HG02571 (cell line): ENCODE data around the gene PCDHGA5.
"Not testable (repeated sequence)": the region's sequence is repeated elsewhere in the genome, so short reads cannot be mapped to it uniquely, and the experiment has no call there.

ENCODE experiments used
- ATAC-seq: cut with Tn5 transposase; IDR thresholded peaks from one replicate; pipeline ENCODE4 v1.9.1; 2021; ENCODE audit warnings: mild to moderate bottlenecking, moderate library complexity; ENCODE audit not compliant: unreplicated experiment

Gene PCDHGA5

GRCh38 chr5:141349917-141350619 lies 13.9 kb upstream of the PCDHGA5 start, which contains the start of gene PCDHGB1:
Gene PCDHGB1, plus strand, starts transcription at chr5:141350099. Its CDS starts 162 bp downstream, at chr5:141350261.
- ATAC-seq: no peak

- no peak for ATAC-seq
Observed at GRCh38 chr5:141351591-141351990, 12.4 kb upstream of the PCDHGA5 start.

DNA sequence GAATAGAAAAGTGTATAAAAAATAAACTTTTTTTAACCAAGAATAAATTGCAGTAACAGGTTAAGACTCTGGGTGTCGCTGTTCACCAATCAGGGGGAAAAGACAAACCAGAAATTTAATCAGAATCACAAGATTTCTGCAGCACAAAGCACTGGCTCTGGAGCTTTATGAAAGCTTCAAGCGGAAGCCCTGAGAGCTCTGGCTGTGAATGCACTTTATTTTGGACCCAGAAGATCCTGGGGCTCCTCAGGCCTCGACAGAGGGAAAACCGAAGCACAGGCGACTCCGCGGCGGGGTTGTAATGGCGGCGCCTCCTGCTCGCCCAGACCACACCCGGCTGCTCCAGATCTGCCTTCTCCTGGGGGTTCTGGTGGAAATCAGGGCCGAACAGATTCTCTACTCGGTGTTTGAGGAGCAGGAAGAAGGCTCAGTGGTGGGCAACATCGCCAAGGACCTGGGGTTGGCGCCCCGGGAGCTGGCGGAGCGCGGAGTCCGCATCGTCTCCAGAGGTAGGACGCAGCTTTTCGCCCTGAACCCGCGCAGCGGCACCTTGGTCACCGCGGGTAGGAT lies 9.0 kb upstream of the PCDHGA5 start, which contains the start of gene PCDHGA4:
PCDHGA4 (plus strand) TSS at position 122 of the 570 bp plus-strand sequence; CDS start at position 209, 87 bp downstream.
- no peak for ATAC-seq

- ATAC-seq: no peak
Observed at GRCh38 chr5:141355641-141356040, 8.3 kb upstream of the PCDHGA5 start.

DNA sequence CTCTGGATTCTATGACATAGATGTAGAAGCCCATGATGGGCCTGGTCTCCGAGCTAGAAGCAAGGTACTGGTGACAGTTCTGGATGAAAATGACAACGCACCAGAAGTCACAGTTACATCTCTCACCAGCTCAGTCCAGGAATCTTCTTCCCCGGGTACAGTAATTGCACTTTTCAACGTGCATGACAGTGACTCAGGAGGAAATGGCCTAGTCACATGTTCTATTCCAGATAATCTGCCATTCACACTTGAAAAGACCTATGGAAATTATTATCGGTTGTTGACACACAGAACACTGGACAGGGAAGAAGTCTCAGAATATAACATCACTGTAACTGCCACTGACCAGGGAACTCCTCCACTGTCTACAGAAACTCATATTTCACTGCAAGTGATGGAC lies 7.8 kb upstream of the PCDHGA5 start:
- ATAC-seq: no peak

DNA sequence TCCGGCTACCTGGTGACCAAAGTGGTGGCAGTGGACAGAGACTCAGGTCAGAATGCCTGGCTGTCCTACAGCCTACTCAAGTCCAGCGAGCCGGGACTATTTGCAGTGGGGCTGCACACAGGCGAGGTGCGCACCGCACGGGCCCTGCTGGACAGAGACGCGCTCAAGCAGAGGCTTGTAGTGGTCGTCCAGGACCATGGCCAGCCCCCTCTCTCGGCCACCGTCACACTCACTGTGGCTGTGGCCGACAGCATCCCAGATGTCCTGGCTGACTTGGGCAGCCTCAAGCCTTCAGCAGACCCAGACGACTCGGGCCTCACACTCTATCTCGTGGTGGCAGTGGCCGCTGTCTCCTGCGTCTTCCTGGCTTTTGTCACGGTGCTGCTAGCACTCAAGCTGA lies 7.0 kb upstream of the PCDHGA5 start:
- no peak for ATAC-seq

GRCh38 chr5:141359790-141360426 lies 4.1 kb upstream of the PCDHGA5 start, which contains the start of gene PCDHGB2:
Gene PCDHGB2, plus strand, starts transcription at chr5:141359994. Its CDS starts 142 bp downstream, at chr5:141360136.
- ATAC-seq: no peak

DNA sequence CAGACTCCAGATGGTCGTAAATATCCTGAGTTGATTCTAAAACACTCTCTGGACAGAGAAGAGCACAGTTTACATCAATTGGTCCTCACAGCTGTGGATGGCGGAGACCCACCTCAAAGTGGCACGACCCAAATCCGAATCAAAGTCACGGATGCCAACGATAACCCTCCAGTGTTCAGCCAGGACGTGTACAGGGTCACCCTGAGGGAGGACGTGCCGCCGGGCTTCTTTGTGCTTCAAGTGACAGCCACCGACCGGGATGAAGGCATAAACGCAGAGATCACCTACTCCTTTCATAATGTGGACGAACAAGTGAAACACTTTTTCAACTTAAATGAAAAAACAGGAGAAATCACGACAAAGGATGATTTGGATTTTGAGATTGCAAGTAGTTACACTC lies 3.3 kb upstream of the PCDHGA5 start:
- ATAC-seq: no peak

GRCh38 chr5:141362719-141363118 lies 1.2 kb upstream of the PCDHGA5 start:
- ATAC-seq: no peak

DNA sequence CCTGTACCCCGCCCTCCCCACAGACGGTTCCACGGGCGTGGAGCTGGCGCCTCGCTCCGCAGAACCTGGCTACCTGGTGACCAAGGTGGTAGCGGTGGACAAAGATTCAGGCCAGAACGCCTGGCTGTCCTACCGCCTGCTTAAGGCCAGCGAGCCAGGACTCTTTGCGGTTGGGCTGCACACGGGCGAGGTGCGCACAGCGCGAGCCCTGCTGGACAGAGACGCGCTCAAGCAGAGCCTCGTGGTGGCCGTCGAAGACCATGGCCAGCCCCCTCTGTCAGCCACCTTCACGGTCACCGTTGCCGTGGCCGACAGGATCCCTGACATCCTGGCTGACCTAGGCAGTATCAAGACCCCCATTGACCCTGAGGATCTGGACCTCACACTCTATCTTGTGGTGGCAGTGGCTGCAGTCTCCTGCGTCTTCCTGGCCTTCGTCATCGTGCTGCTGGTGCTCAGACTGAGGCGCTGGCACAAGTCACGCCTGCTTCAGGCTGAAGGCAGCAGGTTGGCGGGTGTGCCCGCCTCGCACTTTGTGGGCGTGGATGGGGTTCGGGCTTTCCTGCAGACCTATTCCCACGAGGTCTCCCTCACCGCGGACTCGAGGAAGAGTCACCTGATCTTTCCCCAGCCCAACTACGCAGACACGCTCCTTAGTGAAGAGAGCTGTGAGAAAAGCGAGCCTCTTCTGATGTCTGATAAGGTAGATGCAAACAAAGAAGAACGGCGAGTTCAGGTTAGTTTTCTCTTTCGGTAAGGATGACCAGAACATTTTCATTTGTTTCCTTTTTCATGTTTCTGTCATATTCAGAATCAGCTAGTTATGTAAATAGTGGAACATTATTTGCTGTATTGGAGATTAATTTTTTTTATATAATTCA lies 2.3 kb downstream of the PCDHGA5 start:
- ATAC-seq: no peak

DNA sequence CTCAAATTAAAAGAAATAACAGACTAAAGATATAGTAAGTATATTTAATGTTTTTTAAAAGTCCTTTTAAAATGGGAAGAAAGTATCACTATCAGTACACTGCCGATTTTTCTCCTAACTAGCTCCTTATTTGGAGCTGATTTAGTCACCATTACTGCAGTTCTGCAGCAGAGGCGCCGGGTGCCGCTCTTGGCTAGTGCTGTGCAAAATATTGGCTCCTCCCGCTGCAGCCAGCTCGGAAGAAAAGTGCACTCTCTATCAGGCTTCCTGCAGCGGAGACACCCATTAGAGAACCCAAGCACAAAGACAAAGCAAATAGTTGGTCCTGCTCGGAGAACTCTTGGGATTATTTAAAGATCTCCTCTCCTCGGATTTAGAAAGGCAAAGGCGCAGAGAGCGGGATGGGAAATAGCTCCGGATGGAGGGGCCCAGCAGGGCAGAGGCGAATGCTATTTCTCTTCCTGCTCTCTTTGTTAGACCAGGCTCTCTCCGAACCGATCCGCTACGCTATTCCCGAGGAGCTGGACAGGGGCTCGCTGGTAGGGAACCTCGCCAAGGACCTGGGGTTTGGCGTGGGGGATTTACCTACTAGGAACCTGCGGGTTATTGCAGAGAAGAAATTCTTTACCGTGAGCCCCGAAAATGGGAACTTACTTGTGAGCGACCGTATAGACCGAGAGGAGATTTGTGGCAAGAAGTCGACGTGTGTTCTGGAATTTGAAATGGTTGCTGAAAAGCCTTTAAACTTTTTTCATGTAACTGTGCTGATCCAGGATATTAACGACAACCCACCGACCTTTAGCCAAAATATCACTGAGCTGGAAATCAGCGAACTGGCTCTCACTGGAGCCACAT lies 6.3 kb downstream of the PCDHGA5 start, which contains the start of gene PCDHGB3:
PCDHGB3 (plus strand) TSS at position 249 of the 855 bp plus-strand sequence; CDS start at position 402, 153 bp downstream.
- no peak for ATAC-seq

DNA sequence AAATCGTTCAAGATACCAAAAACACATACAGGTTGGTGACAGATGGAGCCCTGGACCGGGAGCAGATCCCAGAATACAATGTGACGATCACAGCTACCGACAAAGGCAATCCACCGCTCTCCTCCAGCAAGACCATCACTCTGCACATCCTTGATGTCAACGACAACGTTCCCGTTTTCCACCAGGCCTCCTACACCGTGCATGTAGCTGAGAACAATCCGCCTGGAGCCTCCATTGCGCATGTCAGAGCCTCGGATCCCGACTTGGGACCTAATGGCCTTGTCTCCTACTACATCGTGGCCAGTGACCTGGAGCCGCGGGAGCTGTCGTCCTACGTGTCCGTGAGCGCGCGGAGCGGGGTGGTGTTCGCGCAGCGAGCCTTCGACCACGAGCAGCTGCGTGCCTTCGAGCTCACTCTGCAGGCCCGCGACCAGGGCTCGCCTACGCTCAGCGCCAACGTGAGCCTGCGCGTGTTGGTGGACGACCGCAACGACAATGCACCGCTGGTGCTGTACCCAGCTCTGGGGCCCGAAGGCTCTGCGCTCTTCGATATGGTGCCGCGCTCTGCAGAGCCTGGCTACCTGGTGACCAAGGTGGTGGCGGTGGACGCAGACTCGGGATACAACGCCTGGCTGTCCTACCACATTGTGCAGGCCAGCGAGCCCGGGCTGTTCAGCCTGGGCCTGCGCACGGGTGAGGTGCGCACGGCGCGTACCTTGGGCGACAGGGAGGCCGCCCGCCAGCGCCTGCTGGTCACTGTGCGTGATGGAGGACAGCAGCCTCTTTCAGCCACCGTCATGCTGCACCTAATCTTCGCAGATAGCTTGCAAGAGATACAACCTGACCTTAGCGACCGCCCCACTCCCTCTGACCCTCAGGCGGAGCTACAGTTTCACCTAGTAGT lies 7.9 kb downstream of the PCDHGA5 start:
- ATAC-seq: no peak

GRCh38 chr5:141373673-141374317 lies 9.8 kb downstream of the PCDHGA5 start, which contains the start of gene PCDHGA6:
Gene PCDHGA6, plus strand, starts transcription at chr5:141373891. Its CDS starts 193 bp downstream, at chr5:141374084.
- ATAC-seq: no peak

DNA sequence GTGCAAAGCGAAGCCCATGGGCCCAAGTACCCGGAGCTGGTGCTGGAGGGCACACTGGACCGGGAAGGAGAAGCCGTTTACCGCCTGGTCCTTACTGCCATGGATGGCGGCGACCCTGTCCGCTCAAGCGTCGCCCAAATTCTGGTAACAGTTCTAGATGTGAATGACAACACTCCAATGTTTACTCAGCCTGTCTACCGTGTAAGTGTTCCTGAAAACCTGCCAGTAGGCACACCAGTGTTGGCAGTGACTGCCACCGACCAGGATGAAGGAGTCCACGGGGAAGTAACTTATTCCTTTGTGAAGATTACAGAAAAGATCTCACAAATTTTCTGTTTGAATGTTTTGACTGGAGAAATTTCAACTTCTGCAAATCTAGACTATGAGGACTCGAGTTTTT lies 10.7 kb downstream of the PCDHGA5 start:
- no peak for ATAC-seq

GRCh38 chr5:141375444-141376155 lies 11.6 kb downstream of the PCDHGA5 start:
- ATAC-seq: not testable (repeated sequence)

GRCh38 chr5:141382469-141383294 lies 18.7 kb downstream of the PCDHGA5 start, which contains the start of gene PCDHGA7:
Gene PCDHGA7, plus strand, starts transcription at chr5:141382742. Its CDS starts 158 bp downstream, at chr5:141382900.
- ATAC-seq: no peak

- no peak for ATAC-seq
Observed at GRCh38 chr5:141383345-141383744, 19.4 kb downstream of the PCDHGA5 start.
